Medulla oblongata (tissue), 1 donor: Measurements from ENCODE around the gene SFTPB.
"Not testable (repeated sequence)": the region's sequence is repeated elsewhere in the genome, so short reads cannot be mapped to it uniquely, and the experiment has no call there.

Experiments used
- DNase-seq: peaks from one replicate; pipeline ENCODE4 v3.0.0-alpha.2; 2015; ENCODE audit errors: extremely low spot score

The SFTPB gene

DNA sequence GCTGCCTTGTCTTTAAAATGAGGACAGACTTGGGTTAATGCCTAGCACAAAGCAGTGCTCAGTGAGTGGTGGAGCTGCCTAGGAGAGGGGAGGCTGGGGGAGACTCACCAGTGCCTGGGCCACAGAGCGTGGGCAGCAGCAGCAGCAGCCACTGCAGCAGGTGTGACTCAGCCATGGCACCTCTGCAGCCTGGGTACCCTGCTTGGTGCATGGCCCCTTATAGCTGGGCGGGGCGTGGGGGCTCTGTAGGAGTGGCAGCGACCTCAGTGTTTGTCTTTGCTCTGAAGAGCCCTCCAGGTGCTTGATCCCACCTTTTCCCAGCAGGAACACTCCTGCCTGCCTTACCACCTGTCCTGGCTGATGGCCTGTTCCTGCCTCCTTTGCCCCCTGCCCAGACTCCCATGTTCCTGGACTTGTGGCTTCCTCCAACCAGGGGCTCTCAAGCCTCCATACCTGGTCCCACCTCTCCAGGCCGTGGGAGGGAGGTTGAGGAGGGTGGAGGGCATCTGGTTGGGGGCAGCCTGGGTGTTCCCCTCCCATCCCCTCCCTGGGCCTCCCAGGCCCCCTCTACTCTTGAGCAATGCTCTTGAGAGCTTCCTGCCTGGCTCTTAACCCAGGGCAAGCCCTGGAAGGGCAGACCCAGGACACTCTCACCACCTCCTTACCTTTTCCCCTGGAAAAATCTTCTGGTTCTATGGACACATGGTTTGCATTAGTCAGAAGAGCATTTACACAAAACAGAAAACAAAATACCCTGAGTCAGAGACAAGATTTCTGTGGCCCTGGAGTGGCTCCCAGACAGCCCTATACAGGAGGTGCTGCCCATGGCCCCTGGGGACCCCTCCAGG, at the start of gene SFTPB:
Gene SFTPB, minus strand, starts transcription at position 191 of the 848 bp plus-strand sequence. Its CDS starts 16 bp downstream, at position 175.
- DNase-seq = no peak

- DNase-seq = no peak
Measured at GRCh38 chr2:85717308-85718008, 49.5 kb upstream of the SFTPB start.

DNA sequence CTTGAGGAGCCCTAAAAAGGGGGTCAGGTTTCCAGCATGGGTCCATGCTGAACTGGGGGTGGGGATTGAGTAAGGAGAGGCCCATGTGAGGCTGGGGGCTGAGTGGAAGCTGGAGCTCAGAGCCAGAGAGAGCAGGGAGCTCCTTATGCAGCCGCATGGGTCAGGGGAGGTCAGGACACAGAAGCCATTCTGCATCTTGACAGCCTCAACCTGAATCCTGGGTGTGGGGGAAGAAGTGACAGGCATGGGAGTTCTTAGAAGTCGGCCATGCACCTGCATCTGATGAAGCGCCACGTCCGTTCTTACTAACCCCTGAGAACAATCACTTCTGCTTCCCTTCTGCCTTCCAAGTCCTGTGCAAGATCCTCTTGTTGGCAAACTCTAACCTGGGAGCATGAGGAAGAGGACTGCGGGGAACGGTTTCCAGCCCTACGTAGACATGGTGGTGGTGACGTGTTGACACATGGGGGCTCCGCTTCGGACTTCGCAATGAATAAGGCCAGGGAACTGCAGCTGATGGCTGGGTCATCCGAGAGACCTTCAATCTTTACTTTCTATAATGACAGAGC, 48.4 kb upstream of the SFTPB start:
- no peak for DNase-seq

DNA sequence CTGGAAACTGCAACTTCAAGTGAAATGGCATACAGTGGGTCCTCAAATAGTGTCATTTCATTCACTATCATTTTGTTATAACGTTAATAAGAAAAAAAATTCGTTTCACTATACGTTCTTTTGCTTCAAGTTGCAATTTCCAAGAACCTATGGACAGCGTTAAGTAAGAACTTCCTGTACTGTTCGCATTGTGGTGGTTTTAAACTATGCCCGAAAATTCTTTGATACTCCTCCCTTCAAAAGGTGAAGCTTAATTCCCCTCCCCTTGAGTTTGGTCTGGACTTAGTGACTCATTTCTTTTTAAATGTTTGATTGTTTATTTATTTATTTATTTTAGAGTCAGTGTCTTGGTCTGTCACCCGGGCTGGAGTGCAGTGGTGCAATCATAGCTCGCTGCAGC, 46.8 kb upstream of the SFTPB start:
- DNase-seq = no peak

DNA sequence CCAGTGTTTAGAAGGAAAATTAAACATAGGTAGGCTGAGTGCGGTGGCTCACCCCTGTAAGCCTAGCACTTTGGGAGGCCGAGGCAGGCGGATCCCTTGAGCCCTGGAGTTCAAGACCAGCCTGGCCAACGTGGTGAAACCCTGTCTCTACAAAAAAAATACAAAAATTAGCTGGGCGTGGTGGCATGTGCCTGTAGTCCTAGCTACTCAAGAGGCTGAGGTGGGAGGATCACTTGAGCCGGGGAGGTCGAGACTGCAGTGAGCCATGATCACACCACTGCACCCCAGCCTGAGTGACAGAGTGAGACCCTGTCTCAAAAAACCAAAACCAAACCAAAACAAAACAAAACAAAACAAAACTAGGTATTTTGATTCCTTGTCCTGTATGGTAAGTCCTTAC, 46.4 kb upstream of the SFTPB start:
- not testable (repeated sequence) for DNase-seq

DNA sequence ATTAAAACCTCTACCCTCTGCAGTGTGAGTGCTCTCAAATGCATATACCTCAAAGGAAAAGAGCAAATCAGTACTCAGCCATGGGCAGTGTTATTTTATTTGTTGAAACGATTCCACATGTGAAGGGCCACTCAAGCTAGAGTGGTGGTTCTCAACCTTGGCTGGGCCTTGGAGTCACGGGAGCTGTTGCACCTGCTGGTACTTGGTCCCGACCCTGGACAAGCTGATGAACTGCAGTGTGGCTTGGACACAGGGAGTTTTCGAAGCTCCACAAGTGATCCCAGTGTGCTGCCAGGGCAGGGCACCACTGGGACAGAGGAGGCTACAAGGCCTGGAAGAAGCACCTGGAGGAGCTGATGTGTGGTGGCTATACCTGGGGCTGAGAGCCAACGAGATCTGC, 45.8 kb upstream of the SFTPB start:
- no peak for DNase-seq

- peak; percentile 78 for DNase-seq
Measured at GRCh38 chr2:85712849-85713612, 45.0 kb upstream of the SFTPB start.

DNA sequence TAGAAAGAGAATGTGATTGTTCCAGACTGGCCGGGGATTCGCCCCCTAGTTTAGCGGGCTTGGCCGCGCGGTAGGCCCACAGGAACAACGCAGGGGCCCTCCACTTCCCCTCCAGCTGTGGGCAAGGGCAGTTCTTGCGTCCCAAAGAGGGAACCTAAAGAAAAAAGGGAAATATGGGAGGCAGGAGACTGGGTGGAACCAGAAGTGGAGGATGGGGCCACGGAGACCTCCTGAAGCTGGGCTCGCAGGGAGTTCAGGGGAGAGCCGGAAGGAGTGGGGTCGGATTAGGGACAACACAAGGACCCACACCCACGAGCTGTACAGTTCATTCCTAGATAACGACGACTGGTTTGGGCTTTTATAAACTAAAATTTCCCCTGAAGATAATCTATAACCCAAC, 44.3 kb upstream of the SFTPB start:
- peak; percentile 71 for DNase-seq

GRCh38 chr2:85711578-85712060, 43.6 kb upstream of the SFTPB start:
- DNase-seq = no peak

- DNase-seq = no peak
Measured at GRCh38 chr2:85710687-85711577, 42.9 kb upstream of the SFTPB start.

DNA sequence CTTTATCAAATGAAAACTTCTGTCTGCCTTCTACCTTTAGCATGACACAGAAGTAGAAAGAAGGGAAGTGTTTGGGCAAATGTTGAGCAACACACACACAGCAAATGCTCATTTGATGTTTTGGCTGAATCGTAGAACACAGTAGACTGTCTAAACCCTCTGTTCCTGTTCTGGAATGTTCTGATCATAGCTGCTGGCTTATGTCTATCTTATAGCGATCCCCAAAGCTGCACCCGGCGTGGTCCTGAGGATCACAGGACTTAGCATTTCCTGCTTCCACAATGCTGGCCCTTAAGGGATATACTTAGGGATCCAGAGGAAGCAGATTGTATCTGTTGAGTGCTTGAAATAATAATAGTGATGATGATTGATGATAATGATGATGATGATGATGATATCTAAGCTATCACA, 41.4 kb upstream of the SFTPB start:
- DNase-seq = peak; percentile 76

GRCh38 chr2:85708641-85709040, 40.6 kb upstream of the SFTPB start:
- DNase-seq = no peak

GRCh38 chr2:85707304-85707703, 39.3 kb upstream of the SFTPB start:
- peak; percentile 93 for DNase-seq

DNA sequence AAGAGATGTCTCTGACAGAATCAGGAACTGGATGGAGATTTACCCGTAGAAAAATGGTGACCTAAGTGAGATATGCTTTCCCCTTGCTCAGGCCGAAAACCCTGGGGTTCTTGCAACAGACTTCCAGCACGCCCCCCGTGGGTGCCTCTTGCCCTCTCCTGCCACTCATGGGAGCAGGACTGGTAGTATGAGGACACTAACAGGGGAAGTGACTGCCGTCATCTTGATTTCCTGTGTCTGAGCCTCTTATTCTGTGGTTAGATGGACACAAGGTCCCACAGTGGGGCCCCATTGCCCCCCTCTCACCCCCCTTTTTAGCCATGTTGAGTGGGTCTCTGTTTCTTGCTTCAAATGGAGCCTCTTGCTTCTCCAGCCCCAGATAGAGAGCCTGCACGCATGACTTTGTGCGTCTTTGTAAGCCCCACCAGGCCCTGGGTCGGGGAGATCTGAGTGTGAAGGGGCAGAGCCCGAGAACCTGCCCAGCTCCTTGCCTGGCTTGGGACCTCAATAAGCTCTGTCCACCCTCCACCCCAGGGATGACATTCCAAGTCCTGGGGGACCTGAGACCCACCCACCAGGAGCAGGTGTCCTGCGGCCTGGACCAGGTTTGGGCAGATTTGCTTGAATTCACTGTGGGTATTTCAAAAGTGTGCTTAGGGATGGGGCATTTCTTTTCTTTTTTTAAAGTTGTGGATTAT, 38.7 kb upstream of the SFTPB start:
- DNase-seq = peak; percentile 75

- DNase-seq = no peak
Measured at GRCh38 chr2:85706063-85706462, 38.1 kb upstream of the SFTPB start.

- peak; percentile 61 for DNase-seq
Measured at GRCh38 chr2:85705680-85706039, 37.7 kb upstream of the SFTPB start.

DNA sequence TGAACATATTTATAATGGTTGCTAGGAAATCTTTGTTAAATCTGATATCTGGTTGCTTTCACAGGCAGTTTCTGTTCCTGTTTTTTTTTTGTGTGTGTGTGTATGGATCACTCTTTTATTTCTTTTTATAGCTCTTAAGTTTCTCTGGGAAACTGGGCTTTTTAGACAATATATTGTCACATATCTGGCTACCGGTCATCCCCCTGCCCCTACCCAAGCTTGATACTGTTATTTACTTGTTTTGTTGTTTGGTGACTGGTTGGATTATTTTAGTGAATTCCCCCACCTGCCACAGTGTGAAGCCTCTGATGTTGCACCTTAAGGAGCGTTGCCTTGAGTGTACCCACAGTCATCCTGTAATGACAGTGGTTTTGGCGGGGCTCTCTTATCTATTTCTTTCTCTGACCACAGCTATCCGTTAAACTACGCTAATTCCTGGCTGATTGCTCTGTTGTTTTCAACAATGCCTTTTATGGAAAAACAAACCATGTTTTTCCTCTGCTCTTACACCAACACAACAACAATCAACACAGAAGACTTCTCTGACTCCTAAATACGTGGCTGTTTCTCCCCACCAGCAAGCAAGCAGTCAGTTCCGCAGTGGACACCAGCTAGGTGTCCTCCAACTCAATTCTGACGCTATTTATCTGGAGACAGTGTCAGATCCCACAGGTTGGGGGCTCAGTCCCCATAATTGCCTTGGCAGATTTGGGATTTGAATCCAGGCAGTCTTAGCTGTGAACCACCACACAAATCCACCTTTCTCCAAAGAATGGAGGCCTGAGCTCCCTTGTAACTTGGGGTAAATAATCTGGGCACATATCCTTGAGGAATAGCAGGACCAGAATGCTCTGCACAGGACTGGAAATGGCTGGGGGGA, 37.0 kb upstream of the SFTPB start:
- DNase-seq = no peak

DNA sequence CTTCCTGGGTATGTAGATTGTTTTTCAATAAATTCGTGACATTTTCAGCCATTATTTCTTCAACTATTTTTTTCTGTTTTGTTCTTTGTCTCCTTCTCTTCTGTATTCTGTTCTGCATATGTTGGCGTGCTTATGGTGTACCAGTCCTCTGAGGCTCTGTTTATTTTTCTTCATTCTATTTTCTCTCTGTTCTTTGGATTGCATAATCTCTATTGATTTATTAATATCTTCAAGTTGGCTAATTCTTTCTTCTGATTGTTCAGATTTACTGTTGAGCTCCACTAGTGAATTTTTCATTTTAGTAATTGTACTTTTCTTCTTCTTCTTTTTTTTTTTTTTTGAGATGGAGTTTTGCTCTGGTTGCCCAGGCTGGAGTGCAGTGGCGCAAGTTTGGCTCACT, 36.0 kb upstream of the SFTPB start:
- no peak for DNase-seq

DNA sequence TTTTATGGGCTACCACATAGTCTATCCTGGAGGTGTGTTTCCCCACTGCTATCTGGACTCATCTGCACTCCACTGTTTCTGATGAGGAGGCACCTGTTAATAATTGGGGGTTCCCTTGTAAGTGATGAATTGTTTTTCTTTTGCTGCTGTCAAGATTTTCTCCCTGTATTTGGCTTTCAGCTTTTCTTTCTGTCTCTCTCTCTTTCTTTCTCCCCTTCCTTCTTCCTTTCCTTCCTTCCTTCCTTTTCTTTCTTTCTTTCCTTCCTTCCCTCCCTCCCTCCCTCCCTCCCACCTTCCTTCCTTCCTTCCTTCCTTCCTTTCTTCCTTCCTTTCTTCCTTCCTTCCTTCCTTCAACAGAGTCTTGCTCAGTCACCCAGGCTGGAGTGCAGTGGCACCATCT, 35.3 kb upstream of the SFTPB start:
- no peak for DNase-seq
